NCI-H2029 treated with DMSO at 0.1 percent for 48 hours (cell line): ENCODE data around the gene VTI1A.

Experiments used
- DNase-seq: peaks from one replicate; lab custom pipeline; 2025; lab: John Stamatoyannopoulos, UW

VTI1A gene

GRCh38 chr10:112639298-112639697 is 192.3 kb downstream of the VTI1A start:
- DNase-seq, result no peak

- no peak for DNase-seq
These were observed 193.6 kb downstream of the VTI1A start for GRCh38 chr10:112640638-112641037.

GRCh38 chr10:112643600-112644264 is 196.7 kb downstream of the VTI1A start:
- no peak for DNase-seq

- no peak for DNase-seq
These were observed 197.2 kb downstream of the VTI1A start for GRCh38 chr10:112644265-112644645.

GRCh38 chr10:112649006-112649821 is 202.2 kb downstream of the VTI1A start:
- DNase-seq, result no peak

GRCh38 chr10:112649822-112650152 is 202.8 kb downstream of the VTI1A start:
- DNase-seq, result no peak

- no peak for DNase-seq
These were observed 203.6 kb downstream of the VTI1A start for GRCh38 chr10:112650588-112651030.

- no peak for DNase-seq
These were observed 206.2 kb downstream of the VTI1A start for GRCh38 chr10:112653215-112653614.

GRCh38 chr10:112653851-112654250 is 206.8 kb downstream of the VTI1A start:
- no peak for DNase-seq

- DNase-seq, result no peak
These were observed 207.8 kb downstream of the VTI1A start for GRCh38 chr10:112654794-112655193.

- DNase-seq, result no peak
These were observed 208.7 kb downstream of the VTI1A start for GRCh38 chr10:112655722-112656121.

- no peak for DNase-seq
These were observed 211.4 kb downstream of the VTI1A start for GRCh38 chr10:112658465-112658864.

- DNase-seq, result no peak
These were observed 212.1 kb downstream of the VTI1A start for GRCh38 chr10:112658900-112659638.

- DNase-seq, result no peak
These were observed 216.5 kb downstream of the VTI1A start for GRCh38 chr10:112663234-112664125.

GRCh38 chr10:112666094-112666493 is 219.1 kb downstream of the VTI1A start:
- DNase-seq, result no peak

- no peak for DNase-seq
These were observed 223.0 kb downstream of the VTI1A start for GRCh38 chr10:112669989-112670388.

GRCh38 chr10:112671743-112672142 is 224.7 kb downstream of the VTI1A start:
- no peak for DNase-seq

- DNase-seq, result no peak
These were observed 225.7 kb downstream of the VTI1A start for GRCh38 chr10:112672706-112673105.

- DNase-seq, result no peak
These were observed 228.6 kb downstream of the VTI1A start for GRCh38 chr10:112675560-112676083.

GRCh38 chr10:112677689-112678088 is 230.7 kb downstream of the VTI1A start:
- no peak for DNase-seq

GRCh38 chr10:112678581-112678980 is 231.6 kb downstream of the VTI1A start:
- DNase-seq, result no peak

- no peak for DNase-seq
These were observed 232.0 kb downstream of the VTI1A start for GRCh38 chr10:112678987-112679386.
